Tibial nerve (tissue), 4 donors: ENCODE data around the gene MAPT.
"Not testable (repeated sequence)": the region's sequence is repeated elsewhere in the genome, so short reads cannot be mapped to it uniquely, and the experiment has no call there.

ENCODE experiments used
- EP300 ChIP-seq, 2 donors: sonication (generic); formaldehyde crosslinking; IDR thresholded peaks; one replicate each; pipeline ENCODE4 v1.6.1; 2017; ENCODE audit warnings: antibody characterized with exemption in 2 of 2, mild to moderate bottlenecking in 1 of 2
- POLR2A ChIP-seq, 2 donors: fragments of 450-650 bp; IDR thresholded peaks; one replicate each; pipeline ENCODE4 v1.6.1; 2017; ENCODE audit warnings: antibody characterized with exemption in 2 of 2, mild to moderate bottlenecking in 2 of 2, moderate library complexity in 2 of 2
- TF ChIP-seq, protein P1 (sequence below), 5 experiments: fragments of 200-600 bp in 3 of 5; fragments of 450-650 bp in 2 of 5; sonication (generic) in 3 of 5; IDR thresholded peaks; one replicate each; pipeline ENCODE4 v1.5.1; 2016 to 2019; ENCODE audit warnings: antibody characterized with exemption in 5 of 5, mild to moderate bottlenecking in 3 of 5, moderate library complexity in 2 of 5

DNA sequence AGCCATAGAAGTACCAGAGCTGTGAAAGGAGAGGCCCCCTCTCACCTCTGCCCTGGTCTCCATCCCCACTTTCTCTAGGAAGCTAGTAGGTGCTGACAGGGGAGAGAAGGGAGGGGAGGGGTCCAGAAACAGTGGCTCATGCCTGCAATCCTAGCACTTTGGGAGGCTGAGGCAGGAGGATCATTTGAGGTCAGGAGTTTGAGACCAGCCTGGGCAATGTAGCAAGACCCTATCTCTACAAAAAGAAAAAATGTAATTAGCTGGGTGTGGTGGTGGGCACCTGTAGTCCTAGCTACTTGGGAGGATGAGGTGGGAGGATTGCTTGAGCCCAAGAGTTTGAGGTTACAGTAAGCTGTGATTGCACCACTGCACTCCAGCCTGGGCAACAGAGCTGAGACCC, 42.8 kb downstream of the MAPT start:
- TF ChIP-seq POLR2A, EP300 (IDR thresholded peaks at IDR 0.05): not testable (repeated sequence)
- TF ChIP-seq, protein P1, sequence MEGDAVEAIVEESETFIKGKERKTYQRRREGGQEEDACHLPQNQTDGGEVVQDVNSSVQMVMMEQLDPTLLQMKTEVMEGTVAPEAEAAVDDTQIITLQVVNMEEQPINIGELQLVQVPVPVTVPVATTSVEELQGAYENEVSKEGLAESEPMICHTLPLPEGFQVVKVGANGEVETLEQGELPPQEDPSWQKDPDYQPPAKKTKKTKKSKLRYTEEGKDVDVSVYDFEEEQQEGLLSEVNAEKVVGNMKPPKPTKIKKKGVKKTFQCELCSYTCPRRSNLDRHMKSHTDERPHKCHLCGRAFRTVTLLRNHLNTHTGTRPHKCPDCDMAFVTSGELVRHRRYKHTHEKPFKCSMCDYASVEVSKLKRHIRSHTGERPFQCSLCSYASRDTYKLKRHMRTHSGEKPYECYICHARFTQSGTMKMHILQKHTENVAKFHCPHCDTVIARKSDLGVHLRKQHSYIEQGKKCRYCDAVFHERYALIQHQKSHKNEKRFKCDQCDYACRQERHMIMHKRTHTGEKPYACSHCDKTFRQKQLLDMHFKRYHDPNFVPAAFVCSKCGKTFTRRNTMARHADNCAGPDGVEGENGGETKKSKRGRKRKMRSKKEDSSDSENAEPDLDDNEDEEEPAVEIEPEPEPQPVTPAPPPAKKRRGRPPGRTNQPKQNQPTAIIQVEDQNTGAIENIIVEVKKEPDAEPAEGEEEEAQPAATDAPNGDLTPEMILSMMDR (IDR thresholded peaks at IDR 0.05): not testable (repeated sequence)
